ENCODE results near the gene ADGRA1.

DNA sequence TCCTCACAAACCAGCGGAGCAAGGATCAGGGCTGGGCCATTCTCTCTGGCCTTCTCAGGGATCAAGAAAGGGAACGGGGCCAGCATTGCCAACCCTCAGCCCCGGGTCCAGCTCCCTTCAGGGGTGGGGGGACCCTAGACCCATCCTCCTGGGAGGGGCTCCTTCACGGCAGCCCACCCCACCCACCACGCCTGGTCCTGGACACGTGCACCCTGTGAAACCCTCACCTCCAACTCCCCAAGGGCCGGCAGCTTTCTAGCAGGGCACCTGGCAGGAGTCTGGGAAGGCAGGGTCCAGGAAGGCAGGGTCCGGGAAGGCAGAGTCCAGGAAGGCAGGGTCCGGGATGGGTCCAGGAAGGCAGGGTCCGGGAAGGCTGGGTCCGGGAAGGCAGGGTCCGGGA, 46.6 kb upstream of the ADGRA1 start:
- TF ChIP-seq, protein P1, sequence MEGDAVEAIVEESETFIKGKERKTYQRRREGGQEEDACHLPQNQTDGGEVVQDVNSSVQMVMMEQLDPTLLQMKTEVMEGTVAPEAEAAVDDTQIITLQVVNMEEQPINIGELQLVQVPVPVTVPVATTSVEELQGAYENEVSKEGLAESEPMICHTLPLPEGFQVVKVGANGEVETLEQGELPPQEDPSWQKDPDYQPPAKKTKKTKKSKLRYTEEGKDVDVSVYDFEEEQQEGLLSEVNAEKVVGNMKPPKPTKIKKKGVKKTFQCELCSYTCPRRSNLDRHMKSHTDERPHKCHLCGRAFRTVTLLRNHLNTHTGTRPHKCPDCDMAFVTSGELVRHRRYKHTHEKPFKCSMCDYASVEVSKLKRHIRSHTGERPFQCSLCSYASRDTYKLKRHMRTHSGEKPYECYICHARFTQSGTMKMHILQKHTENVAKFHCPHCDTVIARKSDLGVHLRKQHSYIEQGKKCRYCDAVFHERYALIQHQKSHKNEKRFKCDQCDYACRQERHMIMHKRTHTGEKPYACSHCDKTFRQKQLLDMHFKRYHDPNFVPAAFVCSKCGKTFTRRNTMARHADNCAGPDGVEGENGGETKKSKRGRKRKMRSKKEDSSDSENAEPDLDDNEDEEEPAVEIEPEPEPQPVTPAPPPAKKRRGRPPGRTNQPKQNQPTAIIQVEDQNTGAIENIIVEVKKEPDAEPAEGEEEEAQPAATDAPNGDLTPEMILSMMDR (IDR thresholded peaks at IDR 0.05; ENCODE audit: extremely low read depth in 1 of 2, insufficient read depth in 1 of 2, low read depth in 1 of 2, low read length in 2 of 2), result no peak
- no peak for TF ChIP-seq POLR2A (IDR thresholded peaks at IDR 0.05; ENCODE audit: low read depth, low read length)
- no peak for TF ChIP-seq POLR2AphosphoS5 (IDR thresholded peaks at IDR 0.05; ENCODE audit: insufficient read depth, low read depth, low read length)
- no peak for TF ChIP-seq EZH2 (IDR thresholded peaks at IDR 0.05; ENCODE audit: borderline replicate concordance, low read depth, low read length, severe bottlenecking)
- TF ChIP-seq, protein P2, sequence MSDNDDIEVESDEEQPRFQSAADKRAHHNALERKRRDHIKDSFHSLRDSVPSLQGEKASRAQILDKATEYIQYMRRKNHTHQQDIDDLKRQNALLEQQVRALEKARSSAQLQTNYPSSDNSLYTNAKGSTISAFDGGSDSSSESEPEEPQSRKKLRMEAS (IDR thresholded peaks at IDR 0.05; ENCODE audit: insufficient read depth, insufficient read length), result no peak
- no peak for TF ChIP-seq GATA2 (IDR thresholded peaks at IDR 0.05; ENCODE audit: insufficient read depth, insufficient read length, low read depth, low read length)
